ENCODE measurements around the gene WASHC3.

WASHC3 gene

DNA sequence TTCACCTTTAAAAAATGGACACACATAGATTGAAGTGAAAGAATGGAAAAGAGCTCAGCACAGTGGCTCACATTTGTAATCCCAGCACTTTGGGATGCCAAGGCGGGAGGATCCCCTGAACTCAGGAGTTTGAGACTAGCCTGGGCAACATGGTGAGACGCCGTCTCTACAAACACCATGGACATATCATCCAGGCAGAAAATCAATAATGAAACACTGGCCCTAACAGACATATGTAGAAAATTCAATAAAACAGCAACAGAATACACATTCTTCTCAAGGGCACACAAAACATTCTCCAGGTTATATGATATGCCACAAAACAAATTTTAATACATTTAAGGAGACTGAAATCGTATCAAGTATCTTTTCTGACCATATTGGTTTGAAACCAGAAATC lies 7.4 kb downstream of the WASHC3 start:
- no peak for TF ChIP-seq CTCF (IDR thresholded peaks at IDR 0.05)

- no peak for TF ChIP-seq CTCF (IDR thresholded peaks at IDR 0.05)
Measured at GRCh38 chr12:102053062-102053349, 8.8 kb downstream of the WASHC3 start.

DNA sequence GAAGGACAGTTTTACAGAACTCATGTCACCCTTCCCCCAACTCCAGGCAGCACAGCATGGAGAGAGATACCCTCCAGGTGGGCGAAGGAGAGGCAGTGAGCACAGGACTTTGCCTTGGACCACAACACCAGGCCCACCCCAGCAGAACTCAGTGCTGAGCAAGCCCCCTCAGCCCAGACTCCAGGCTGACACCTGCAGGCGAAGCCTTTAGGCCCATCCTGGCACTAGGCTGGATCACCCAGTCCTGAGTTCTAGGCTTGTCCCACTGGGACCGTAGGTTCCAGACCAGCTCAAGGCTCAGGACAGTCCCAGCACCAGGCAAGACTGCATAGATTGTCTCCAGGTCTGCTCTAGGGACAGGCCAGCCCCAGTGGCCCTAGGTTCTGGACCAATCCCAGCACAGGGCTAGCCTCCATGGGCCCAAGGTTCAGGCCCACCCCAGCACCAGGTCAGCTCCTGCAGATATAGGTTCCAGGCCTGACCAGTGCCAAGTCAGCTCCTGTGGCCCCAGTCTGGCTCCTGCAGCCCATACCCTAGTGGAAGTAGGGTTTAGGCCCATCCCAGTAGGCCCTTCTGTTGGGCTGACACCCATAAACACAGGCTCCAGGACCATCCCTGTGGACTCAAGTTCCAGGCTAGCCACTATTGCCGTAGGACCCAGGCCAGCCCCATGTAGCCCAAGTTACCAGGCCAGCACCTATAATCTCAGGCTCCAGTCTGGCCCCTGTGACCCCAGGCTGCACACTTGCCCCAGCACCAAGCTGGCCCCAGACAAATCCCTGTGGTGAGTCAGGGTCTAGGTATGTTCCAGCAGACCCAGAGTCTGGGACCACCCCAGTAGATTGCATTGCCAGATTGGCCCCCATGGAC lies 9.4 kb downstream of the WASHC3 start:
- no peak; the same call in 1 of the 2 replicates for TF ChIP-seq CTCF (IDR thresholded peaks at IDR 0.05)

- no peak for TF ChIP-seq CTCF (IDR thresholded peaks at IDR 0.05)
Measured at GRCh38 chr12:102051431-102051965, 10.3 kb downstream of the WASHC3 start.

GRCh38 chr12:102050660-102051430 lies 10.9 kb downstream of the WASHC3 start:
- TF ChIP-seq CTCF (IDR thresholded peaks at IDR 0.05) = no peak

DNA sequence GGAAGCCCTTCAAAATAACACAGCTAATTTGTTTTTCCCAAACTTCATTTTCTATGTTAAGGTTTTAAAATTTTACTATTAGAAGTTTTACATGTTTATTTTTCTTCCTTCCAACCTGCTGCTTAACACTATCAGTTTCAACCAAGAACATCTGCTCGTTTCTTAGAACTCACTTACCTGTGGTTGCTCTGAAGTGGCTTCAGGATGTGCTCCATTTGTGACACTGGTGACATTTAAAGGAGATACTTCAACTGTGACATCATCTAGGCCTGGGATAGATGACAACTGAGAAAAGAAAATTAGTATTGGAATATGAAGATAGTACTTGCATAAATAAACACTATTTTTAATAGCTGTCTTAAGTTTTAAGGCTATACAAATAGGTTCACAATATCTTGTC lies 17.9 kb downstream of the WASHC3 start:
- no peak for TF ChIP-seq CTCF (IDR thresholded peaks at IDR 0.05)

DNA sequence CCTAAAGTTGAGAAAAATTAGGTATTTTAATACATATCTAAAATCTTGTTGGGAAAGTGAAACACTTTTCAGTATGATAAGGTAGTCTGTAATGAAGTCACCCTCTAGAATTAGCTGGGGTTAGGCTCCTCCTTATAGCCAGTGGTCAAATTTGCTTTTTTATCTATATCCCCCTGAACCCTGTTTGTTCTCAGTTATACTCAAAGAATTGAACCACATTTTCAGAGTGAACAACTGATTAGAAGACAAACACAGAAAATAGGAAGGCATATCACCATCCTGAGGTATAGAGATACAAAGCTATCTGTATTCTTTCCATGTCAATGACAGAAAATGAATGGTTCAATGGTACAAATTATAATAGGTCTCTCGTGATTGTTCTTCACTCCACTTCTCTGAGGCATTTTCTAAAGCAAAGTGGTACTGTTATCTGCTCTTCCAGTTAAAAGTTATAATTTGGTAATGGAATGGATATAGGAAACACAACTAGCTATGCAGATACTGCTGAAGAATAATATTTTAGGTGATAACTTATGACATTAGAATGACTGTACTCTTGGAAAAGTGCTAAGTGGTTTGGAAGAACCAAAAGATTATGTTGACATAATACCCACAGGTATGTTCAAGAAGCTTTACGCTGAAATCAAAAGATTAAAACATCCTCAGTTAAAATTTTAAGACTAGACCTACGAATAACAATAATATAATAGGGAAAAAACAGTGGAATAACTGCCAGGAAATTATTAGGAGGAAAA lies 27.6 kb downstream of the WASHC3 start:
- no peak for TF ChIP-seq CTCF (IDR thresholded peaks at IDR 0.05)
